ENCODE results near the gene ARF4.

The ARF4 gene

DNA sequence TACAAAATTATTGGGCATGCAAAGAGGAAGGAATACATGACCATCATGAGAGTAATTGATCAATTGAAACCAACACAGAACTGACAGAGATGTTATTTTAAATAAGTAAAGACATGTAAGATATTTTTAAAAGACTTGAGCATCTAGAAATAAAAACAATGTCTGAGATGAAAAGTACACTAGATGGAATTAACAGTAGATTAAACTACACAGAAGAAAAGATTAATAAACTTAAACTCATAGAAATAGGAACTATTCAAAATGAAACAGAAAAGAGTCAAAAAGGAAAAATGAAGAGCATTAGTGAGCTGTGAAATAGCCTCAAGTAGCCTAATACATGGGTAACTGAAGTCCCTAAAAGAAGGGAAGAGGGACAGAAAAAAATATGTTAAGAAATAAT, 8.5 kb upstream of the ARF4 start:
- H3K4me1 ChIP-seq (ENCODE audit: control insufficient read depth, low read length): no peaks in the 10 kb centered on the region
- no peaks in the 10 kb centered on the region for H3K79me2 ChIP-seq (ENCODE audit: control insufficient read depth, low read length)
- H3K36me3 ChIP-seq (ENCODE audit: control insufficient read depth, low read length): peaks cover 4% of the 10 kb centered on the region
- TF ChIP-seq, protein P1, sequence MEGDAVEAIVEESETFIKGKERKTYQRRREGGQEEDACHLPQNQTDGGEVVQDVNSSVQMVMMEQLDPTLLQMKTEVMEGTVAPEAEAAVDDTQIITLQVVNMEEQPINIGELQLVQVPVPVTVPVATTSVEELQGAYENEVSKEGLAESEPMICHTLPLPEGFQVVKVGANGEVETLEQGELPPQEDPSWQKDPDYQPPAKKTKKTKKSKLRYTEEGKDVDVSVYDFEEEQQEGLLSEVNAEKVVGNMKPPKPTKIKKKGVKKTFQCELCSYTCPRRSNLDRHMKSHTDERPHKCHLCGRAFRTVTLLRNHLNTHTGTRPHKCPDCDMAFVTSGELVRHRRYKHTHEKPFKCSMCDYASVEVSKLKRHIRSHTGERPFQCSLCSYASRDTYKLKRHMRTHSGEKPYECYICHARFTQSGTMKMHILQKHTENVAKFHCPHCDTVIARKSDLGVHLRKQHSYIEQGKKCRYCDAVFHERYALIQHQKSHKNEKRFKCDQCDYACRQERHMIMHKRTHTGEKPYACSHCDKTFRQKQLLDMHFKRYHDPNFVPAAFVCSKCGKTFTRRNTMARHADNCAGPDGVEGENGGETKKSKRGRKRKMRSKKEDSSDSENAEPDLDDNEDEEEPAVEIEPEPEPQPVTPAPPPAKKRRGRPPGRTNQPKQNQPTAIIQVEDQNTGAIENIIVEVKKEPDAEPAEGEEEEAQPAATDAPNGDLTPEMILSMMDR (IDR thresholded peaks at IDR 0.05; ENCODE audit: low read depth, low read length, poor library complexity, severe bottlenecking): no peak
- TF ChIP-seq EZH2phosphoT487 (IDR thresholded peaks at IDR 0.05; ENCODE audit: borderline replicate concordance, low read length): no peak
- H3K9me3 ChIP-seq (ENCODE audit: control insufficient read depth, insufficient read depth, low read length): peaks cover 4% of the 10 kb centered on the region; the same call in 1 of the 2 replicates
- H3K4me2 ChIP-seq (ENCODE audit: low read length): no peak overlapping the region
- no peaks in the 10 kb centered on the region for H4K20me1 ChIP-seq (ENCODE audit: control insufficient read depth, insufficient read depth, low read depth, low read length)
- H3K4me3 ChIP-seq (ENCODE audit: low read length): no peak overlapping the region
- peaks cover 7% of the 10 kb centered on the region for H3F3A ChIP-seq (ENCODE audit: control insufficient read depth, insufficient read depth)
- no peaks in the 10 kb centered on the region for H3K9me2 ChIP-seq (replicated peaks; ENCODE audit: control insufficient read depth, low read length)
- no peaks in the 10 kb centered on the region for H3K27me3 ChIP-seq (ENCODE audit: control insufficient read depth, low read length)
- no peak overlapping the region for H3K27ac ChIP-seq (ENCODE audit: low read depth, low read length)

DNA sequence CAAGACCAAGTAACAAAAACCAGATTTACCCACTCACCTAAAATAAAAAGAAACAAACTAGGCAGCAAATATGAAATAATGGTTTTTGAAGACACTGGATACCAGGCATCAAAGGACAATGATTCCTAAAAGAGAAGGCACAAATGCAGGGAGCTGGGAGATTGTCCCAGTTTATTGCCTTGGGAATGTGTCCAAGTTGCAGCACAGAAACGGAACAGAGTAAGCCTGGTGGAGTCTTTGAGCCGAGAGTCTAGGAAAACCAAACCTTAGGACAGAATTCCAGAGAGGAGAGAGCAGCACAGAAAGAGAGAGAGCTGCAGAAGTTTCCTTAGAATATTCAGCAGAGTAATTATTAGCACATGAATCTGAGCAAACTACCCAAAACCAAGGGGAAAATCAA, 7.8 kb upstream of the ARF4 start:
- Histone ChIP-seq H3K4me1 (ENCODE audit: control insufficient read depth, low read length) (no peaks in the 10 kb centered on the region), H3K9me3 (ENCODE audit: control insufficient read depth, insufficient read depth, low read length) (peaks cover 4% of the 10 kb centered on the region; the same call in 1 of the 2 replicates), H3K36me3 (ENCODE audit: control insufficient read depth, low read length) (peaks cover 4% of the 10 kb centered on the region), H3K4me3 (ENCODE audit: low read length) (no peak overlapping the region), H3F3A (ENCODE audit: control insufficient read depth, insufficient read depth) (peaks cover 7% of the 10 kb centered on the region), H3K27ac (ENCODE audit: low read depth, low read length) (no peak overlapping the region), H3K27me3 (ENCODE audit: control insufficient read depth, low read length) (no peaks in the 10 kb centered on the region), H3K79me2 (ENCODE audit: control insufficient read depth, low read length) (no peaks in the 10 kb centered on the region), H3K9me2 (replicated peaks; ENCODE audit: control insufficient read depth, low read length) (no peaks in the 10 kb centered on the region), H4K20me1 (ENCODE audit: control insufficient read depth, insufficient read depth, low read depth, low read length) (no peaks in the 10 kb centered on the region), H3K4me2 (ENCODE audit: low read length) (no peak overlapping the region)
- TF ChIP-seq EZH2phosphoT487 (IDR thresholded peaks at IDR 0.05; ENCODE audit: borderline replicate concordance, low read length): no peak
- TF ChIP-seq, protein P1 (IDR thresholded peaks at IDR 0.05; ENCODE audit: low read depth, low read length, poor library complexity, severe bottlenecking): no peak

DNA sequence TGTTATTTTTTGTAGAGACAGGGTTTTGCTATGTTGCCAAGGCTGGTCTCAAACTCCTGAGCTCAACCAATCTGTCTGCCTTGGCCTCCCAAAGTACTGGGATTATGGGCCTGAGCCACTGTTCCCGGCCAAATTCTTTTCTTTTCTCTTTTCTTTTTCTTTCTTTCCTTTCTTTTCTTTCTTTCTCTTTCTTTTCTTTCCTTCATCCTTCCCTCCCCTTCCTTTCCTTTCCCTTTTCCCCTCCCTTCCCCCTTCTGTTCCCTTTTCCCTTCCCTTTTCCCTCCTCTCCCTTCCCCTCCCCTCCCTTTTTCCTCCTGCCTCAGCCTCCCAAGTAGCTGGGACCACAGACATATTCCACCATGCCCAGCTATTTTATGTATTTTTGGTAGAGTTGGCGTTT, 3.1 kb upstream of the ARF4 start:
- Histone ChIP-seq H3K36me3 (ENCODE audit: control insufficient read depth, low read length) (peaks cover 25% of the 10 kb centered on the region), H3K79me2 (ENCODE audit: control insufficient read depth, low read length) (peaks cover 40% of the 10 kb centered on the region), H3K4me2 (ENCODE audit: low read length) (no peak overlapping the region), H3K27me3 (ENCODE audit: control insufficient read depth, low read length) (no peaks in the 10 kb centered on the region), H4K20me1 (ENCODE audit: control insufficient read depth, insufficient read depth, low read depth, low read length) (peaks cover 6% of the 10 kb centered on the region; the same call in 1 of the 2 replicates), H3K27ac (ENCODE audit: low read depth, low read length) (no peak overlapping the region), H3K4me3 (ENCODE audit: low read length) (no peak overlapping the region), H3K4me1 (ENCODE audit: control insufficient read depth, low read length) (peaks cover 16% of the 10 kb centered on the region), H3K9me2 (replicated peaks; ENCODE audit: control insufficient read depth, low read length) (no peaks in the 10 kb centered on the region), H3F3A (ENCODE audit: control insufficient read depth, insufficient read depth) (peaks cover 7% of the 10 kb centered on the region), H3K9me3 (ENCODE audit: control insufficient read depth, insufficient read depth, low read length) (no peaks in the 10 kb centered on the region)
- no peak for TF ChIP-seq EZH2phosphoT487 (IDR thresholded peaks at IDR 0.05; ENCODE audit: borderline replicate concordance, low read length)
- TF ChIP-seq, protein P1 (IDR thresholded peaks at IDR 0.05; ENCODE audit: low read depth, low read length, poor library complexity, severe bottlenecking): no peak
